ENCODE measurements around the gene ACTG1. TPM values are rescaled to one million over a fixed set of nuclear protein-coding genes. Genes with fewer than 3 reads are reported as not detected.

ACTG1 gene
- total and polyA plus RNA-seq, 2 of the 13 experiments (the other 11 are each of a cell fraction or from before 2014, with no cell fraction given), result 973 to 1,138 TPM

DNA sequence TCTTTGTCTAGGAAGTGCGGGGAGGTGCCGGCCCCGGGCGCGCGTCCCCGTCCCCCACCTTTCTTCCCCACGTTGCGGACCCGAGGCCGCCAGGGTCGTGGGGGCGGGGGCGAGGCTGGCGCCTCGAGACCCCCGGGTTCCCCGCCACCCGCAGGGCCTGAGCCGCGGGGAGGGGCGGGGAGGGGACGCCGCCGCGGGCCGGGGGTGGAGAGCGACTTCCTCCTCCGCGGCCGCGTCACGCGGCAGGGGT, 1.8 kb upstream of the ACTG1 start (continued):
- TF ChIP-seq, protein P1, sequence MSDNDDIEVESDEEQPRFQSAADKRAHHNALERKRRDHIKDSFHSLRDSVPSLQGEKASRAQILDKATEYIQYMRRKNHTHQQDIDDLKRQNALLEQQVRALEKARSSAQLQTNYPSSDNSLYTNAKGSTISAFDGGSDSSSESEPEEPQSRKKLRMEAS (IDR thresholded peaks at IDR 0.05), result peak; percentile 65
- TF ChIP-seq RARA (CRISPR knock-in tag; IDR thresholded peaks at IDR 0.05), result no peak
- TF ChIP-seq, protein P2, sequence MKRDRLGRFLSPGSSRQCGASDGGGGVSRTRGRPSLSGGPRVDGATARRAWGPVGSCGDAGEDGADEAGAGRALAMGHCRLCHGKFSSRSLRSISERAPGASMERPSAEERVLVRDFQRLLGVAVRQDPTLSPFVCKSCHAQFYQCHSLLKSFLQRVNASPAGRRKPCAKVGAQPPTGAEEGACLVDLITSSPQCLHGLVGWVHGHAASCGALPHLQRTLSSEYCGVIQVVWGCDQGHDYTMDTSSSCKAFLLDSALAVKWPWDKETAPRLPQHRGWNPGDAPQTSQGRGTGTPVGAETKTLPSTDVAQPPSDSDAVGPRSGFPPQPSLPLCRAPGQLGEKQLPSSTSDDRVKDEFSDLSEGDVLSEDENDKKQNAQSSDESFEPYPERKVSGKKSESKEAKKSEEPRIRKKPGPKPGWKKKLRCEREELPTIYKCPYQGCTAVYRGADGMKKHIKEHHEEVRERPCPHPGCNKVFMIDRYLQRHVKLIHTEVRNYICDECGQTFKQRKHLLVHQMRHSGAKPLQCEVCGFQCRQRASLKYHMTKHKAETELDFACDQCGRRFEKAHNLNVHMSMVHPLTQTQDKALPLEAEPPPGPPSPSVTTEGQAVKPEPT (CRISPR knock-in tag; IDR thresholded peaks at IDR 0.05; ENCODE audit: low read depth), result no peak
- no peak for TF ChIP-seq DR1 (CRISPR knock-in tag; IDR thresholded peaks at IDR 0.05)
- no peak; the same call in 1 of the 2 replicates for TF ChIP-seq ZC3H13 (CRISPR knock-in tag; IDR thresholded peaks at IDR 0.05)
- TF ChIP-seq, protein P3, sequence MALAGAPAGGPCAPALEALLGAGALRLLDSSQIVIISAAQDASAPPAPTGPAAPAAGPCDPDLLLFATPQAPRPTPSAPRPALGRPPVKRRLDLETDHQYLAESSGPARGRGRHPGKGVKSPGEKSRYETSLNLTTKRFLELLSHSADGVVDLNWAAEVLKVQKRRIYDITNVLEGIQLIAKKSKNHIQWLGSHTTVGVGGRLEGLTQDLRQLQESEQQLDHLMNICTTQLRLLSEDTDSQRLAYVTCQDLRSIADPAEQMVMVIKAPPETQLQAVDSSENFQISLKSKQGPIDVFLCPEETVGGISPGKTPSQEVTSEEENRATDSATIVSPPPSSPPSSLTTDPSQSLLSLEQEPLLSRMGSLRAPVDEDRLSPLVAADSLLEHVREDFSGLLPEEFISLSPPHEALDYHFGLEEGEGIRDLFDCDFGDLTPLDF (CRISPR knock-in tag; IDR thresholded peaks at IDR 0.05), result 0 out of 2 replicates have a peak, but pooled peaks have one; percentile 19
- no peak for TF ChIP-seq XRCC5 (optimal IDR thresholded peaks at IDR 0.05; ENCODE audit: low read length)
- TF ChIP-seq HOXA7 (CRISPR knock-in tag; IDR thresholded peaks at IDR 0.05), result no peak
- TF ChIP-seq BHLHE40 (IDR thresholded peaks at IDR 0.05; ENCODE audit: low read length), result 0 out of 2 replicates have a peak, but pooled peaks have one; percentile 14
- no peak for TF ChIP-seq NFE2L1 (CRISPR knock-in tag; IDR thresholded peaks at IDR 0.05; ENCODE audit: borderline replicate concordance)
- TF ChIP-seq, protein P4, sequence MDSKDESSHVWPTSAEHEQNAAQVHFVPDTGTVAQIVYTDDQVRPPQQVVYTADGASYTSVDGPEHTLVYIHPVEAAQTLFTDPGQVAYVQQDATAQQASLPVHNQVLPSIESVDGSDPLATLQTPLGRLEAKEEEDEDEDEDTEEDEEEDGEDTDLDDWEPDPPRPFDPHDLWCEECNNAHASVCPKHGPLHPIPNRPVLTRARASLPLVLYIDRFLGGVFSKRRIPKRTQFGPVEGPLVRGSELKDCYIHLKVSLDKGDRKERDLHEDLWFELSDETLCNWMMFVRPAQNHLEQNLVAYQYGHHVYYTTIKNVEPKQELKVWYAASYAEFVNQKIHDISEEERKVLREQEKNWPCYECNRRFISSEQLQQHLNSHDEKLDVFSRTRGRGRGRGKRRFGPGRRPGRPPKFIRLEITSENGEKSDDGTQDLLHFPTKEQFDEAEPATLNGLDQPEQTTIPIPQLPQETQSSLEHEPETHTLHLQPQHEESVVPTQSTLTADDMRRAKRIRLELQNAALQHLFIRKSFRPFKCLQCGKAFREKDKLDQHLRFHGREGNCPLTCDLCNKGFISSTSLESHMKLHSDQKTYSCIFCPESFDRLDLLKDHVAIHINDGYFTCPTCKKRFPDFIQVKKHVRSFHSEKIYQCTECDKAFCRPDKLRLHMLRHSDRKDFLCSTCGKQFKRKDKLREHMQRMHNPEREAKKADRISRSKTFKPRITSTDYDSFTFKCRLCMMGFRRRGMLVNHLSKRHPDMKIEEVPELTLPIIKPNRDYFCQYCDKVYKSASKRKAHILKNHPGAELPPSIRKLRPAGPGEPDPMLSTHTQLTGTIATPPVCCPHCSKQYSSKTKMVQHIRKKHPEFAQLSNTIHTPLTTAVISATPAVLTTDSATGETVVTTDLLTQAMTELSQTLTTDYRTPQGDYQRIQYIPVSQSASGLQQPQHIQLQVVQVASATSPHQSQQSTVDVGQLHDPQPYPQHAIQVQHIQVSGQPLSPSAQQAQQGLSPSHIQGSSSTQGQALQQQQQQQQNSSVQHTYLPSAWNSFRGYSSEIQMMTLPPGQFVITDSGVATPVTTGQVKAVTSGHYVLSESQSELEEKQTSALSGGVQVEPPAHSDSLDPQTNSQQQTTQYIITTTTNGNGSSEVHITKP (CRISPR knock-in tag; IDR thresholded peaks at IDR 0.05; ENCODE audit: low read depth), result 0 out of 2 replicates have a peak, but pooled peaks have one; percentile 6
- no peak for TF ChIP-seq NFATC3 (CRISPR knock-in tag; IDR thresholded peaks at IDR 0.05)
- TF ChIP-seq ZFP90 (CRISPR knock-in tag; IDR thresholded peaks at IDR 0.05; ENCODE audit: borderline replicate concordance), result no peak
- TF ChIP-seq RFX1 (IDR thresholded peaks at IDR 0.05), result no peak
- TF ChIP-seq IRX3 (CRISPR knock-in tag; IDR thresholded peaks at IDR 0.05; ENCODE audit: borderline replicate concordance, low read depth), result no peak
- TF ChIP-seq, protein P5, sequence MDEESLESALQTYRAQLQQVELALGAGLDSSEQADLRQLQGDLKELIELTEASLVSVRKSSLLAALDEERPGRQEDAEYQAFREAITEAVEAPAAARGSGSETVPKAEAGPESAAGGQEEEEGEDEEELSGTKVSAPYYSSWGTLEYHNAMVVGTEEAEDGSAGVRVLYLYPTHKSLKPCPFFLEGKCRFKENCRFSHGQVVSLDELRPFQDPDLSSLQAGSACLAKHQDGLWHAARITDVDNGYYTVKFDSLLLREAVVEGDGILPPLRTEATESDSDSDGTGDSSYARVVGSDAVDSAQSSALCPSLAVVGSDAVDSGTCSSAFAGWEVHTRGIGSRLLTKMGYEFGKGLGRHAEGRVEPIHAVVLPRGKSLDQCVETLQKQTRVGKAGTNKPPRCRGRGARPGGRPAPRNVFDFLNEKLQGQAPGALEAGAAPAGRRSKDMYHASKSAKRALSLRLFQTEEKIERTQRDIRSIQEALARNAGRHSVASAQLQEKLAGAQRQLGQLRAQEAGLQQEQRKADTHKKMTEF (CRISPR knock-in tag; IDR thresholded peaks at IDR 0.05), result no peak
- TF ChIP-seq ZNF253 (CRISPR knock-in tag; IDR thresholded peaks at IDR 0.05; ENCODE audit: borderline replicate concordance), result no peak
- TF ChIP-seq NPAS2 (CRISPR knock-in tag; IDR thresholded peaks at IDR 0.05; ENCODE audit: borderline replicate concordance), result no peak
